Keratinocyte (primary cell): ENCODE data around the gene LSM14B. TPM values are rescaled to one million over a fixed set of nuclear protein-coding genes. Genes with fewer than 3 reads are reported as not detected.

Experiments
- DNase-seq: peaks from one replicate; pipeline ENCODE4 v3.0.0-alpha.2; 2011; ENCODE audit warnings: low read depth, missing footprints, low spot score
- FAIRE-seq: peaks from 2 replicates; lab custom pipeline; 2011; peaks lifted over from hg19 to GRCh38; lab: Jason Lieb, UNC
- H2AFZ ChIP-seq: 2 replicates; pipeline ENCODE4 v1.6.0; 2012; ENCODE audit warnings: low read length, control low read depth, inconsistent platforms; ENCODE audit not compliant: control insufficient read depth
- H3K27ac ChIP-seq: 2 replicates; pipeline ENCODE4 v1.5.1; 2011; ENCODE audit warnings: low read length; ENCODE audit not compliant: control insufficient read depth, insufficient read depth
- H3K27me3 ChIP-seq: 3 replicates; pipeline ENCODE4 v1.6.0; 2011; ENCODE audit warnings: low read length; ENCODE audit not compliant: control insufficient read depth, insufficient read depth; ENCODE audit errors: extremely low read depth
- H3K36me3 ChIP-seq, 2 experiments: 2 replicates in 1 of 2; 3 replicates in 1 of 2; pipeline ENCODE4 v1.5.1; 2011; ENCODE audit warnings: low read length in 2 of 2, mild to moderate bottlenecking in 1 of 2; ENCODE audit not compliant: control insufficient read depth in 2 of 2, insufficient read depth in 2 of 2; ENCODE audit errors: extremely low read depth in 1 of 2
- H3K4me1 ChIP-seq: 3 replicates; pipeline ENCODE4 v1.5.1; 2011; ENCODE audit warnings: low read length; ENCODE audit not compliant: control insufficient read depth, insufficient read depth; ENCODE audit errors: extremely low read depth
- H3K4me2 ChIP-seq: 3 replicates; pipeline ENCODE4 v1.6.0; 2011; ENCODE audit warnings: low read depth, low read length; ENCODE audit not compliant: control insufficient read depth, insufficient read depth; ENCODE audit errors: extremely low read depth
- H3K4me3 ChIP-seq, 3 experiments: fragments of 200-600 bp in 1 of 3; sonication (generic) in 1 of 3; 2 replicates in 2 of 3; 3 replicates in 1 of 3; pipeline ENCODE4 v1.5.1; 2011 to 2016; ENCODE audit warnings: low read length in 3 of 3, mild to moderate bottlenecking in 3 of 3, control low read depth in 2 of 3, inconsistent platforms in 1 of 3, low read depth in 1 of 3, mixed read lengths in 1 of 3, mixed run types in 1 of 3, moderate library complexity in 1 of 3; ENCODE audit not compliant: control insufficient read depth in 2 of 3, insufficient read depth in 2 of 3; ENCODE audit errors: extremely low read depth in 1 of 3
- H3K79me2 ChIP-seq: 2 replicates; pipeline ENCODE4 v1.6.0; 2012; ENCODE audit warnings: low read length; ENCODE audit not compliant: control insufficient read depth, insufficient read depth
- H3K9ac ChIP-seq: 3 replicates; pipeline ENCODE4 v1.6.0; 2011; ENCODE audit warnings: low read length; ENCODE audit not compliant: control insufficient read depth, insufficient read depth; ENCODE audit errors: extremely low read depth
- H3K9me1 ChIP-seq: 3 replicates; pipeline ENCODE4 v1.6.0; 2011; ENCODE audit warnings: low read length; ENCODE audit not compliant: control insufficient read depth, insufficient read depth; ENCODE audit errors: extremely low read depth
- H3K9me3 ChIP-seq: 2 replicates; pipeline ENCODE4 v1.5.1; 2012; ENCODE audit warnings: low read depth, low read length; ENCODE audit not compliant: control insufficient read depth
- H4K20me1 ChIP-seq: 3 replicates; pipeline ENCODE4 v1.6.0; 2011; ENCODE audit warnings: low read length; ENCODE audit not compliant: control insufficient read depth, insufficient read depth; ENCODE audit errors: extremely low read depth
- EZH2 ChIP-seq: IDR thresholded peaks from one replicate; pipeline ENCODE4 v1.6.1; 2012; ENCODE audit warnings: inconsistent platforms, mild to moderate bottlenecking, low read length, moderate library complexity
- dilution Hi-C: fragments of 300-500 bp; cut with MboI; formaldehyde crosslinking; loops from one replicate; pipeline ENCODE4 v1.7.0; 2020; ENCODE audit warnings: low sequenced_read_pairs; ENCODE audit not compliant: extremely low pct_ligation_motif_present
- polyA plus RNA-seq, 5 experiments: library from polyadenylated mRNA; depleted of rRNA in 3 of 5; stranded (reverse) in 3 of 5; stranded (forward) in 1 of 5; unstranded in 1 of 5; fragments of >200 nt; gene quantifications; 1 replicate in 1 of 5; 2 replicates in 3 of 5; 3 replicates in 1 of 5; pipeline versions ENCODE4 v1.2.1 to v1.2.3, GENCODE V29; 2011 to 2012; ENCODE audit warnings: missing spikeins in 2 of 5, low read depth in 1 of 5, low replicate concordance in 1 of 5
- TF ChIP-seq, protein P1 (sequence below), 3 experiments: IDR thresholded peaks in 1 of 3; conservative IDR thresholded peaks in 1 of 3; optimal IDR thresholded peaks in 1 of 3; 2 replicates in 2 of 3; 3 replicates in 1 of 3; pipeline versions ENCODE3 to v1.5.1; 2011; ENCODE audit warnings: low read length in 3 of 3, mild to moderate bottlenecking in 3 of 3, moderate library complexity in 2 of 3, control low read depth in 1 of 3, inconsistent platforms in 1 of 3; ENCODE audit not compliant: insufficient read depth in 2 of 3; ENCODE audit errors: extremely low read depth in 1 of 3

The LSM14B gene
- polyA plus RNA-seq, 1 donor (not counting 4 experiments of a cell fraction or from before 2014, with no cell fraction given), result 21.7 TPM

DNA sequence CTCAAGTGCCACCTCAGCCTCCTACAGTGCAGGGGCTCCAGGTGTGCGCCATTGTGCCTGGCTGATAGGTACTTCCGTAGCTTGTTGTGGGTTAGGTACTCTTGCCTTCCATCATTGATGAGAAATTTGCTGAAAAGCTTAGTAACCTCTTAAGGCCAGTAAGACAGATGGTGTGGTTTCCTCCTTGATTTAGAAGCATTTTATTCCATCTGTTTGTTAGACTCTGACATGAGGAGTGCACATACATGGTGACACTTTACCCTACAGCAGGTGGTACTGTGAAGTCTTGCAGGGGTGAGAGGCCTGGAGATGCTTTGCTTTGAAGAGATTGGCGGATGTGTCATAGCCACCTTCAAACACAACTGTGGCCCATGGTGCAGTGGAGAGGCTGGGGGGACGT is 45.8 kb downstream of the LSM14B start:
- TF ChIP-seq, protein P1, sequence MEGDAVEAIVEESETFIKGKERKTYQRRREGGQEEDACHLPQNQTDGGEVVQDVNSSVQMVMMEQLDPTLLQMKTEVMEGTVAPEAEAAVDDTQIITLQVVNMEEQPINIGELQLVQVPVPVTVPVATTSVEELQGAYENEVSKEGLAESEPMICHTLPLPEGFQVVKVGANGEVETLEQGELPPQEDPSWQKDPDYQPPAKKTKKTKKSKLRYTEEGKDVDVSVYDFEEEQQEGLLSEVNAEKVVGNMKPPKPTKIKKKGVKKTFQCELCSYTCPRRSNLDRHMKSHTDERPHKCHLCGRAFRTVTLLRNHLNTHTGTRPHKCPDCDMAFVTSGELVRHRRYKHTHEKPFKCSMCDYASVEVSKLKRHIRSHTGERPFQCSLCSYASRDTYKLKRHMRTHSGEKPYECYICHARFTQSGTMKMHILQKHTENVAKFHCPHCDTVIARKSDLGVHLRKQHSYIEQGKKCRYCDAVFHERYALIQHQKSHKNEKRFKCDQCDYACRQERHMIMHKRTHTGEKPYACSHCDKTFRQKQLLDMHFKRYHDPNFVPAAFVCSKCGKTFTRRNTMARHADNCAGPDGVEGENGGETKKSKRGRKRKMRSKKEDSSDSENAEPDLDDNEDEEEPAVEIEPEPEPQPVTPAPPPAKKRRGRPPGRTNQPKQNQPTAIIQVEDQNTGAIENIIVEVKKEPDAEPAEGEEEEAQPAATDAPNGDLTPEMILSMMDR (optimal IDR thresholded peaks at IDR 0.05 in 1 of 3, IDR thresholded peaks at IDR 0.05 in 1 of 3, conservative IDR thresholded peaks at IDR 0.05 in 1 of 3; ENCODE audit: extremely low read depth in 1 of 3, insufficient read depth in 2 of 3, low read length in 3 of 3), result no peak
- no peak for TF ChIP-seq EZH2
- H3K27me3 ChIP-seq, result no peaks in the 10 kb centered on the region
- H3K4me2 ChIP-seq, result no peak overlapping the region
- no peak overlapping the region for H3K9ac ChIP-seq
- H3K27ac ChIP-seq, result no peak overlapping the region
- dilution Hi-C loops, result no loop called here
- H3K9me1 ChIP-seq, result no peaks in the 10 kb centered on the region
- DNase-seq, result no peak
- H4K20me1 ChIP-seq, result no peaks in the 10 kb centered on the region
- peaks cover 18 to 19% of the 10 kb centered on the region in 2 experiments for H3K36me3 ChIP-seq
- no peaks in the 10 kb centered on the region for H3K79me2 ChIP-seq
- no peak overlapping the region for H2AFZ ChIP-seq
- H3K4me3 ChIP-seq, result no peak overlapping the region
- FAIRE-seq, result no peak
- no peaks in the 10 kb centered on the region for H3K9me3 ChIP-seq
- H3K4me1 ChIP-seq, result no peaks in the 10 kb centered on the region

DNA sequence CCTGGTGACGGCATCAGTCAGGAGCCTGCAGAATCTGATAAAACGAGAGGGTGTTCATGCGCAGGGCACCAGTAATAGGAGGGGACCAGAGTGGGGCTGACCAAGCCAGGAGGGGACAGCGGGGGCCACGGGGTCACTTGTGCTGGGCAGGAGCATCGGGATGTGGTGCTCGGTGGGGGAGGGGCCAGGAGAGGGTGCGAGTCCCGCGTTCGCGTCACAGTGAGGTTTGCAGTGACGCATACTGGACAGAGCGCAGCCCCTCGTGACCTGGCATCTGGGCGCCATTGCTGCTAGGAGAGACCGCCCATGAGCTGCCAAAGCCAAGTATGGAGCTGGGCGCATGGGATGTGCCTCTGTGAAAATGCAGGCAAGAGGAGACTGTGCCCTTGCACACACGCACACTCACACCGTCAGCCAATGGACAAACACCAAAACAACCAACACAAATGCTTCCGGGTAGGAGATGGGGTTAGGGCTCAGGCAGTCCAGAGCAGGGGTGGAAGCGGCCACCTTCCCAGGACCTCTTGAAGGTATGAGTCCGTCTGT is 46.7 kb downstream of the LSM14B start:
- Histone ChIP-seq H3K9me3 (no peaks in the 10 kb centered on the region), H3K27me3 (no peaks in the 10 kb centered on the region), H3K36me3 (peaks cover 18% of the 10 kb centered on the region in 2 experiments), H3K9me1 (no peaks in the 10 kb centered on the region), H3K4me2 (no peak overlapping the region), H3K9ac (no peak overlapping the region), H3K79me2 (no peaks in the 10 kb centered on the region), H2AFZ (no peak overlapping the region), H3K4me1 (no peaks in the 10 kb centered on the region), H4K20me1 (no peaks in the 10 kb centered on the region), H3K27ac (no peak overlapping the region), H3K4me3 (no peak overlapping the region)
- FAIRE-seq (no peak), DNase-seq (no peak)
- no peak for TF ChIP-seq EZH2
- TF ChIP-seq, protein P1 (optimal IDR thresholded peaks at IDR 0.05 in 1 of 3, IDR thresholded peaks at IDR 0.05 in 1 of 3, conservative IDR thresholded peaks at IDR 0.05 in 1 of 3; ENCODE audit: extremely low read depth in 1 of 3, insufficient read depth in 2 of 3, low read length in 3 of 3), result no peak
- dilution Hi-C loops, result no loop called here
